ENCODE data around the gene ATG7. TPM values are rescaled to one million over a fixed set of nuclear protein-coding genes. Genes with fewer than 3 reads are reported as not detected.

Gene ATG7
- total and polyA plus RNA-seq, 2 experiments from 2014 or later, result 18.4 to 38.6 TPM

- H3K4me1 ChIP-seq (ENCODE audit: insufficient read depth), result peaks cover 15% of the 10 kb centered on the region
- no peak overlapping the region for H3K4me2 ChIP-seq
- H3K27ac ChIP-seq, result no peak overlapping the region
- DNase-seq (ENCODE audit: low spot score), result no peak
- H3K27me3 ChIP-seq, result no peaks in the 10 kb centered on the region
- H4K20me1 ChIP-seq (ENCODE audit: insufficient read depth, poor library complexity, severe bottlenecking), result peaks cover 40% of the 10 kb centered on the region
- no peak overlapping the region for H3K4me3 ChIP-seq
- peaks cover 97% of the 10 kb centered on the region for H3K79me2 ChIP-seq
- H3K36me3 ChIP-seq (replicated peaks; ENCODE audit: insufficient read depth, low read depth), result no peaks in the 10 kb centered on the region
- H2AFZ ChIP-seq, result no peak overlapping the region
- no peak for TF ChIP-seq EZH2 (IDR thresholded peaks at IDR 0.05; ENCODE audit: borderline replicate concordance)
- TF ChIP-seq CTCF (IDR thresholded peaks at IDR 0.05; ENCODE audit: poor library complexity), result no peak
- TF ChIP-seq EZH2phosphoT487 (IDR thresholded peaks at IDR 0.05; ENCODE audit: low read depth, severe bottlenecking, unreplicated experiment), result no peak
- H3K9me3 ChIP-seq (ENCODE audit: low read depth), result no peaks in the 10 kb centered on the region
- H3K9me2 ChIP-seq (replicated peaks; ENCODE audit: insufficient read depth), result no peaks in the 10 kb centered on the region
- WGBS (ENCODE audit: low lambda C conversion rate, missing lambda C conversion rate), result 97% methylated on average over 12 of the region's 19 CpGs
Observed at GRCh38 chr3:11564577-11565001, 292.4 kb downstream of the ATG7 start.

- Histone ChIP-seq H3K27ac (no peak overlapping the region), H3K27me3 (no peaks in the 10 kb centered on the region), H3K4me1 (ENCODE audit: insufficient read depth) (peaks cover 15% of the 10 kb centered on the region), H3K4me2 (no peak overlapping the region), H4K20me1 (ENCODE audit: insufficient read depth, poor library complexity, severe bottlenecking) (peaks cover 45% of the 10 kb centered on the region), H3K36me3 (replicated peaks; ENCODE audit: insufficient read depth, low read depth) (no peaks in the 10 kb centered on the region), H3K4me3 (no peak overlapping the region), H3K9me2 (replicated peaks; ENCODE audit: insufficient read depth) (no peaks in the 10 kb centered on the region), H2AFZ (no peak overlapping the region), H3K79me2 (peaks cover 99% of the 10 kb centered on the region), H3K9me3 (ENCODE audit: low read depth) (no peaks in the 10 kb centered on the region)
- WGBS (ENCODE audit: low lambda C conversion rate, missing lambda C conversion rate), result 97% methylated on average over 16 of the region's 16 CpGs
- TF ChIP-seq EZH2 (IDR thresholded peaks at IDR 0.05; ENCODE audit: borderline replicate concordance) (no peak), EZH2phosphoT487 (IDR thresholded peaks at IDR 0.05; ENCODE audit: low read depth, severe bottlenecking, unreplicated experiment) (no peak), CTCF (IDR thresholded peaks at IDR 0.05; ENCODE audit: poor library complexity) (no peak)
- no peak for DNase-seq (ENCODE audit: low spot score)
Observed at GRCh38 chr3:11565072-11565471, 292.9 kb downstream of the ATG7 start.

- Histone ChIP-seq H3K36me3 (replicated peaks; ENCODE audit: insufficient read depth, low read depth) (no peaks in the 10 kb centered on the region), H3K79me2 (peaks cover 99% of the 10 kb centered on the region), H3K4me2 (no peak overlapping the region), H3K9me3 (ENCODE audit: low read depth) (no peaks in the 10 kb centered on the region), H3K9me2 (replicated peaks; ENCODE audit: insufficient read depth) (no peaks in the 10 kb centered on the region), H3K4me3 (no peak overlapping the region), H2AFZ (no peak overlapping the region), H4K20me1 (ENCODE audit: insufficient read depth, poor library complexity, severe bottlenecking) (peaks cover 48% of the 10 kb centered on the region), H3K4me1 (ENCODE audit: insufficient read depth) (peaks cover 15% of the 10 kb centered on the region), H3K27me3 (no peaks in the 10 kb centered on the region), H3K27ac (no peak overlapping the region)
- no peak for TF ChIP-seq CTCF (IDR thresholded peaks at IDR 0.05; ENCODE audit: poor library complexity)
- TF ChIP-seq EZH2 (IDR thresholded peaks at IDR 0.05; ENCODE audit: borderline replicate concordance), result no peak
- TF ChIP-seq EZH2phosphoT487 (IDR thresholded peaks at IDR 0.05; ENCODE audit: low read depth, severe bottlenecking, unreplicated experiment), result no peak
- DNase-seq (ENCODE audit: low spot score), result no peak
- WGBS (ENCODE audit: low lambda C conversion rate, missing lambda C conversion rate), result 99% methylated on average over 12 of the region's 12 CpGs
Observed at GRCh38 chr3:11565492-11565891, 293.3 kb downstream of the ATG7 start.

- Histone ChIP-seq H3K27me3 (no peaks in the 10 kb centered on the region), H3K27ac (no peak overlapping the region), H2AFZ (no peak overlapping the region), H3K4me3 (no peak overlapping the region), H4K20me1 (ENCODE audit: insufficient read depth, poor library complexity, severe bottlenecking) (peaks cover 49% of the 10 kb centered on the region), H3K4me2 (no peak overlapping the region), H3K9me3 (ENCODE audit: low read depth) (no peaks in the 10 kb centered on the region), H3K79me2 (peaks cover 99% of the 10 kb centered on the region), H3K4me1 (ENCODE audit: insufficient read depth) (peaks cover 15% of the 10 kb centered on the region), H3K36me3 (replicated peaks; ENCODE audit: insufficient read depth, low read depth) (no peaks in the 10 kb centered on the region), H3K9me2 (replicated peaks; ENCODE audit: insufficient read depth) (no peaks in the 10 kb centered on the region)
- no peak for DNase-seq (ENCODE audit: low spot score)
- TF ChIP-seq CTCF (IDR thresholded peaks at IDR 0.05; ENCODE audit: poor library complexity), result no peak
- TF ChIP-seq EZH2phosphoT487 (IDR thresholded peaks at IDR 0.05; ENCODE audit: low read depth, severe bottlenecking, unreplicated experiment), result no peak
- TF ChIP-seq EZH2 (IDR thresholded peaks at IDR 0.05; ENCODE audit: borderline replicate concordance), result no peak
- 94% methylated on average over 9 of the region's 9 CpGs for WGBS (ENCODE audit: low lambda C conversion rate, missing lambda C conversion rate)
Observed at GRCh38 chr3:11565932-11566331, 293.7 kb downstream of the ATG7 start.

Data from hepatocyte (in vitro differentiated cells).